Gastroesophageal sphincter (tissue), 4 donors: Measurements from ENCODE around the gene TRIO. TPM values are rescaled to one million over a fixed set of nuclear protein-coding genes. Genes with fewer than 3 reads are reported as not detected.
A peak's percentile ranks its signal among the peaks of the same experiment; 100 is the strongest.

ENCODE experiments used
- ATAC-seq: fragments of 150-250 bp; one replicate; pipeline ENCODE4 v1.9.1; 2016; ENCODE audit warnings: mild to moderate bottlenecking, moderate library complexity
- H3K27ac ChIP-seq, 4 donors: fragments of 200-600 bp; sonication (generic) in 3 of 4; 1 replicate in 3 of 4; 2 replicates in 1 of 4; pipeline ENCODE4 v1.5.1; 2016 to 2019
- H3K27me3 ChIP-seq: fragments of 200-600 bp; sonication (generic); one replicate; pipeline ENCODE4 v1.5.1; 2019
- H3K36me3 ChIP-seq, 2 donors: fragments of 200-600 bp; sonication (generic); one replicate each; pipeline ENCODE4 v1.5.1; 2019; ENCODE audit warnings: control low read depth in 1 of 2
- H3K4me1 ChIP-seq, 3 donors: fragments of 200-600 bp; sonication (generic); 1 replicate in 2 of 3; 2 replicates in 1 of 3; pipeline ENCODE4 v1.5.1; 2016 to 2019; ENCODE audit warnings: control low read depth in 2 of 3
- H3K4me3 ChIP-seq, 2 donors: fragments of 200-600 bp; sonication (generic); one replicate each; pipeline ENCODE4 v1.5.1; 2019; ENCODE audit warnings: mild to moderate bottlenecking in 1 of 2, moderate library complexity in 1 of 2
- H3K9me3 ChIP-seq, 3 donors: fragments of 200-600 bp; sonication (generic); one replicate each; pipeline ENCODE4 v1.5.1; 2017 to 2019; ENCODE audit warnings: control low read depth in 2 of 3
- EP300 ChIP-seq: sonication (generic); formaldehyde crosslinking; IDR thresholded peaks from one replicate; pipeline ENCODE4 v1.6.1; 2017; ENCODE audit warnings: antibody characterized with exemption, mild to moderate bottlenecking
- POLR2A ChIP-seq, 2 donors: fragments of 450-650 bp; IDR thresholded peaks; one replicate each; pipeline ENCODE4 v1.6.1; 2017; ENCODE audit warnings: antibody characterized with exemption in 2 of 2, mild to moderate bottlenecking in 2 of 2, moderate library complexity in 1 of 2
- POLR2AphosphoS5 ChIP-seq: sonication (generic); formaldehyde crosslinking; IDR thresholded peaks from one replicate; pipeline ENCODE4 v1.6.1; 2017; ENCODE audit warnings: antibody characterized with exemption
- WGBS, 2 donors: methylation state at CpG; one replicate each; pipeline ENCODE4 v1.1.5; 2018; ENCODE audit warnings: low coverage in 1 of 2; 5-methylcytosine and 5-hydroxymethylcytosine counted together
- total RNA-seq, 4 donors: library from RNA; depleted of rRNA; stranded (reverse); fragments of >200 nt; gene quantifications; one replicate each; pipeline ENCODE4 v1.1.0, GENCODE V29; 2016
- TF ChIP-seq, protein P1 (sequence below), 4 experiments: fragments of 200-600 bp in 2 of 4; fragments of 450-650 bp in 2 of 4; sonication (generic) in 1 of 4; IDR thresholded peaks; one replicate each; pipeline ENCODE4 v1.5.1; 2017 to 2019; ENCODE audit warnings: antibody characterized with exemption in 4 of 4, mild to moderate bottlenecking in 2 of 4, moderate library complexity in 2 of 4

Gene TRIO
- total RNA-seq, 4 donors from 2014 or later: 69.2 to 257 (median 172) TPM

- Histone ChIP-seq H3K36me3 (peaks cover 0 to 72% of the 10 kb centered on the region in 2 donors), H3K27ac (peak overlapping the region in 1 of 4 donors; percentile 33)
- 40 to 75% methylated on average over 1 of the region's 7 CpGs for WGBS, 2 donors
Observed at GRCh38 chr5:14457476-14457875, 314.3 kb downstream of the TRIO start.

GRCh38 chr5:14458414-14458813 lies 315.3 kb downstream of the TRIO start:
- WGBS, 2 donors: 44 to 50% methylated on average over 1 to 2 of the region's 3 CpGs
- ATAC-seq: no peak
- peaks cover 0 to 20% (median 0%) of the 10 kb centered on the region in 3 donors for H3K4me1 ChIP-seq
- H3K9me3 ChIP-seq: no peaks in the 10 kb centered on the region
- H3K4me3 ChIP-seq: no peak overlapping the region
- peak overlapping the region in 1 of 4 donors; percentile 33 for H3K27ac ChIP-seq
- no peaks in the 10 kb centered on the region for H3K27me3 ChIP-seq
- no peak for TF ChIP-seq POLR2A (IDR thresholded peaks at IDR 0.05)
- no peak for TF ChIP-seq EP300
- TF ChIP-seq, protein P1, sequence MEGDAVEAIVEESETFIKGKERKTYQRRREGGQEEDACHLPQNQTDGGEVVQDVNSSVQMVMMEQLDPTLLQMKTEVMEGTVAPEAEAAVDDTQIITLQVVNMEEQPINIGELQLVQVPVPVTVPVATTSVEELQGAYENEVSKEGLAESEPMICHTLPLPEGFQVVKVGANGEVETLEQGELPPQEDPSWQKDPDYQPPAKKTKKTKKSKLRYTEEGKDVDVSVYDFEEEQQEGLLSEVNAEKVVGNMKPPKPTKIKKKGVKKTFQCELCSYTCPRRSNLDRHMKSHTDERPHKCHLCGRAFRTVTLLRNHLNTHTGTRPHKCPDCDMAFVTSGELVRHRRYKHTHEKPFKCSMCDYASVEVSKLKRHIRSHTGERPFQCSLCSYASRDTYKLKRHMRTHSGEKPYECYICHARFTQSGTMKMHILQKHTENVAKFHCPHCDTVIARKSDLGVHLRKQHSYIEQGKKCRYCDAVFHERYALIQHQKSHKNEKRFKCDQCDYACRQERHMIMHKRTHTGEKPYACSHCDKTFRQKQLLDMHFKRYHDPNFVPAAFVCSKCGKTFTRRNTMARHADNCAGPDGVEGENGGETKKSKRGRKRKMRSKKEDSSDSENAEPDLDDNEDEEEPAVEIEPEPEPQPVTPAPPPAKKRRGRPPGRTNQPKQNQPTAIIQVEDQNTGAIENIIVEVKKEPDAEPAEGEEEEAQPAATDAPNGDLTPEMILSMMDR (IDR thresholded peaks at IDR 0.05): no peak
- TF ChIP-seq POLR2AphosphoS5: no peak
- H3K36me3 ChIP-seq: peaks cover 0 to 76% of the 10 kb centered on the region in 2 donors

More at GRCh38 chr5:14457476-14457875, 314.3 kb downstream of the TRIO start:
- Histone ChIP-seq H3K27me3 (no peaks in the 10 kb centered on the region), H3K4me1 (peaks cover 0 to 29% (median 0%) of the 10 kb centered on the region in 3 donors), H3K4me3 (no peak overlapping the region), H3K9me3 (no peaks in the 10 kb centered on the region)
- TF ChIP-seq EP300 (no peak), POLR2AphosphoS5 (no peak), POLR2A (IDR thresholded peaks at IDR 0.05) (no peak)
- TF ChIP-seq, protein P1 (IDR thresholded peaks at IDR 0.05): no peak
- ATAC-seq: no peak

DNA sequence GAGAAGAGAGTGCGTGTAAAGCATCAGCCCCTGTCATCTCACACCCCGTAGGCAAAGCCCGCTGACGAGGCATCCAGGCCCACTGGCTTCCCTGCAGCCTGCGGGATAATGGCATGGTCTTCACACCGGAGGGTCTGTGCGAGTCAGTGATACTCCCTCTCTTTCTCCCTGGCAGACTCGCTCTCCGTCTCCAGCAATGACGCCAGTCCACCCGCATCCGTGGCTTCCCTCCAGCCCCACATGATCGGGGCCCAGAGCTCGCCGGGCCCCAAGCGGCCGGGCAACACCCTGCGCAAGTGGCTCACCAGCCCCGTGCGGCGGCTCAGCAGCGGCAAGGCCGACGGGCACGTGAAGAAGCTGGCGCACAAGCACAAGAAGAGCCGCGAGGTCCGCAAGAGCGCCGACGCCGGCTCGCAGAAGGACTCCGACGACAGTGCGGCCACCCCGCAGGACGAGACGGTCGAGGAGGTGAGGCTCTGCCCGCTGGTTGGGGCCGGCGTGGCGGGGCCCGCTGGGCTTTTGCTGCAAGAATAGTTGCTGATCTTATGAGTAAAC lies 317.8 kb downstream of the TRIO start:
- 90 to 96% methylated on average over 8 to 11 of the region's 46 CpGs for WGBS, 2 donors
- TF ChIP-seq, protein P1 (IDR thresholded peaks at IDR 0.05): no peak
- TF ChIP-seq EP300 (no peak), POLR2A (IDR thresholded peaks at IDR 0.05) (no peak), POLR2AphosphoS5 (no peak)
- ATAC-seq: no peak
- H3K27me3 ChIP-seq: no peaks in the 10 kb centered on the region
- peaks cover 0 to 81% of the 10 kb centered on the region in 2 donors for H3K36me3 ChIP-seq
- H3K4me3 ChIP-seq: no peak overlapping the region
- H3K27ac ChIP-seq: no peak overlapping the region
- no peaks in the 10 kb centered on the region for H3K9me3 ChIP-seq
- H3K4me1 ChIP-seq: peaks cover 0 to 25% (median 0%) of the 10 kb centered on the region in 3 donors

DNA sequence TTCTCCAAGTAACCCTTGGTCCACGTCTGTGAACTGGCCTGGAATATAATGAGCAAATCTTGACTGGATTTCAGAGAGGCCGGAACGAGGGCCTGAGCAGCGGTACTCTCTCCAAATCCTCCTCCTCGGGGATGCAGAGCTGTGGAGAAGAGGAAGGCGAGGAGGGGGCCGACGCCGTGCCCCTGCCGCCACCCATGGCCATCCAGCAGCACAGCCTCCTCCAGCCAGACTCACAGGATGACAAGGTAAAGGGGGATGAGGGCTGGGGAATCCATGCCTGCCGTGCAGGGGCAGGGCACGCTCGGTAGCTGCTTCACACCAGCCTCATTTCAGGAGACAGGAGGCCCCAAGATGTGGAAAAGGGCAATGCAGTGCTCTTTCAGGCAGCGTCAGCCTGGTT lies 319.5 kb downstream of the TRIO start:
- peaks cover 0 to 21% (median 0%) of the 10 kb centered on the region in 3 donors for H3K4me1 ChIP-seq
- 71 to 77% methylated on average over 1 to 9 of the region's 14 CpGs for WGBS, 2 donors
- ATAC-seq: no peak
- H3K27me3 ChIP-seq: no peaks in the 10 kb centered on the region
- no peaks in the 10 kb centered on the region for H3K9me3 ChIP-seq
- no peak overlapping the region for H3K27ac ChIP-seq
- no peak overlapping the region for H3K4me3 ChIP-seq
- TF ChIP-seq POLR2A (IDR thresholded peaks at IDR 0.05): no peak
- no peak for TF ChIP-seq EP300
- TF ChIP-seq, protein P1 (IDR thresholded peaks at IDR 0.05): no peak
- no peak for TF ChIP-seq POLR2AphosphoS5
- peaks cover 0 to 93% of the 10 kb centered on the region in 2 donors for H3K36me3 ChIP-seq

- Histone ChIP-seq H3K27me3 (no peaks in the 10 kb centered on the region), H3K4me3 (no peak overlapping the region), H3K36me3 (peaks cover 0 to 100% of the 10 kb centered on the region in 2 donors), H3K4me1 (peaks cover 0 to 12% (median 0%) of the 10 kb centered on the region in 3 donors), H3K27ac (peak overlapping the region in 3 of 4 donors; percentile 7 to 35 (median 17)), H3K9me3 (no peaks in the 10 kb centered on the region)
- TF ChIP-seq POLR2A (IDR thresholded peaks at IDR 0.05): no peak
- TF ChIP-seq POLR2AphosphoS5: peak; percentile 3
- peak; percentile 70 for ATAC-seq
- no CpG with 5 or more reads among the region's 3 CpGs for WGBS, 2 donors
Observed at GRCh38 chr5:14463629-14464028, 320.5 kb downstream of the TRIO start.
